Measurements from ENCODE around the gene GRID2.
"Not testable (repeated sequence)": the region's sequence is repeated elsewhere in the genome, so short reads cannot be mapped to it uniquely, and the experiment has no call there.

Gene GRID2

DNA sequence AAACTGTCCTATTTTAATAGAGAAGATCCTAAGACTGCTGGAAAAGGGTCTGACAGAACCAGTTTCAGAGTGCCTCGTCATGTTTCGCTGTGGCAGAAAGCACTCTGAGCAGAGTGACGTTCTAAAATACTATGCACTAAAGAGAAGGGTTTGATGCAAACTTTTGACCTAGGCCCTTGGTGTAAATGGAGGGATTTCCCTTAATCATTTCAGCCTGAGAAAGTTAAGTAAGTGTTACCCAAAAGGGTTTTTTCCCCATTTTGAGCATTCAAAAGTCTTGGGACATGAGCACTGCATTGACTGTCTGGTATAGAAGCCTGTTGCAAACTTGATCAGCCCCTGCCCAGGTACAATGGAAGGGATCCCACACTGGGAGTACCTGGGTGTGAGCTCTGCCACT, 1367.3 kb downstream of the GRID2 start:
- no peak for DNase-seq (ENCODE audit: low spot score)

DNA sequence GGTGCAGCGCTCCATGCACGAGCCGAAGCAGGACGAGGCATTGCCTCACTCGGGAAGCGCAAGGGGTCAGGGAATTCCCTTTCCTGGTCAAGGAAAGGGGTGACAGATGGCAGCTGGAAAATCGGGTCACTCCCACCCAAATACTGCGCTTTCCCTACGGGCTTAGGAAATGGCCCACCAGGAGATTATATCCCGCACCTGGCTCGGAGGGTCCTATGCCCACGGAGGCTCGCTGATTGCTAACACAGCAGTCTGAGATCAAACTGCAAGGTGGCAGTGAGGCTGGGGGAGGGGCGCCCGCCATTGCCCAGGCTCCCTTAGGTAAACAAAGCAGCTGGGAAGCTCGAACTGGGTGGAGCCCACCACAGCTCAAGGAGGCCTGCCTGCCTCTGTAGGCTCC, 1373.2 kb downstream of the GRID2 start:
- not testable (repeated sequence) for DNase-seq (ENCODE audit: low spot score)

DNA sequence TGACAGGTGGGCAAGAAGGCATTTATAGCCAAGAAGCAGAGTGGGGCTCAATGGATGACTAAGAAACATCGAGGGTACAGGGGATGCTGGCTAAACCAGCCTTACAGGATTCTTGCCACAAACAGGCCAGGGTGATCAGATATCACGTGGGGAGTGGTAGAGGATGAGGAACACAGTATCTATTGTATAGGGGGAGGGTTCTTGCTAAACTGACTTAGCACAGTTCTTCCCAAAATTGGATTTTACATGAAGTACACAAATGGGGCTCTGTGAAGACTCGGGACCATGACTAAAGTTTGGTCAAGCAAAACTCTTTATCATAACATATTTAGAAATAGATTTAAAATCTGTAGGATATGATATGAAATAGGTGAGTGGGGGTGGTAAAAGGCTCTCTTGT, 1380.8 kb downstream of the GRID2 start:
- no peak for DNase-seq (ENCODE audit: low spot score)

DNA sequence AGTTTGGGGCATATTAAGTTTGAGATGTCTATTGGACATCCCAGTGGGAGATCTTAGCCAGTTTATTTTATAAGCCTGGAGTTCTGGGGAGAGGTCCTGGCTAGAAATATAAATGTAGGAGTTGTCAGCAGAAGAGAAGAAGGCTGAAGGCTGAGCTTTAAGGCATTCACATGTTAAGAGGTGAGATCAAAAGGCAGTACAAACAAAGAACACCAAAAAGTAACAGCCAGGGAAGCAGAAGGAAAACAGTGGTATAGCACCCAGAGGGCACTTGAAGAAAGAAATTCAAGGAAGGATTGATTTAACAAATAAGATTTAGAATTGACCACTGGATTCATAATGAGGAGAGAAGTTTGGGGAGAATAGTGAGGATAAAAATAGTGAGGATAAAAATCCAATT, 1383.5 kb downstream of the GRID2 start:
- no peak for DNase-seq (ENCODE audit: low spot score)

DNA sequence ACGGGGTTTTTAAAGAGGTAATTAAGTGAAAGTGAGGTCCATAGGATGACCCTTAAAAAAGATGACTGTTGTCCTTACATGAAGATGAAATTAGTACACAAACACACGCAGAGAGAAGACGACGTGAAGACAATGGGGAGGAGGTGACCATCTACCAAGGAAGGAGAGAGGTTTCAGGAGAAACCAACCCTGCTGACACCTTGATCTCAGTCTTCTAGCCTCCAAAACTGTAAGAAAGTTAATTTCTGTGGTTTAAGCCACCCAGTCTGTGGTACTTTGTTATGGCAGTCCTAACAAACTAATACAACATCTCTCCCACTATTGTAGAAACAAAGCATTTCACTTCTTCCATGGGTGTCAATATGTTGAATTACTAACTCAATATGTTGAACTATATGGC, 1385.2 kb downstream of the GRID2 start:
- no peak for DNase-seq (ENCODE audit: low spot score)

DNA sequence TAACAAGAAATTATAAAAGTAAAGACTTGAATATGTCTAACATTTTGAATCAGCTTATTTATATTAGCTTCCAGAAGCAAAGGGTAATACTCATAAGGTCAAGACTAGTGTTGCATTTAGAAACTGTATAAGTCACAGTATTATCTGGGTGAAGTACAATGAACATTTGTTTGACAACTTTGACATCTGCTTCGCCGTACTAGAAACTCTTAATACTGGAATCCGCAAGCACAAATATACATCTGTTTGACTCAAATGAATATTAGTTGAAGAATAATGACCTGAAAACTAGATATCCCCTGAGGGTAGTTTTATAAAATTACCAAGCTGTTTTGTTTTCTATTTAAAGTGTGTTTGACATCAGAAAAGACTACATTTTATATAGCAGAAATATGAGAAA, 1389.4 kb downstream of the GRID2 start:
- DNase-seq (ENCODE audit: low spot score), result no peak

DNA sequence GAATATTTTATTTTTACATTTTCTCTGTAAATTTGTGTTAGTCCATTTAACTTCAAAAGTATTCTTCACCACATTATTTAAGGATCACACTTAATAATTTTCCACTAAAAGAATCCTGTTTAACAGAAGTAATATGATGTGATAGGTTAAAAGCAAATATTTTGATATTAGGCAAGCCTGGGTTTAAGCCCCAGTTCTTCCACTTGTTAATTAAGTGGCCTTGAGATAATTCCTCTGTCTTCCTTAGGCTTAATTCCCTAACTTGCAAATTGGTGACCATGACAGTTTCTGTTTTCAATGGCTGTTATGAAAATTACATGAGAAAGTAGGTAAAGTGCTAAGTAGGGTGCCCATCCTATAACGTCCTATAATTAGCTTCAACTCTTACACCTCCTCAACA, 1394.9 kb downstream of the GRID2 start:
- no peak for DNase-seq (ENCODE audit: low spot score)

DNA sequence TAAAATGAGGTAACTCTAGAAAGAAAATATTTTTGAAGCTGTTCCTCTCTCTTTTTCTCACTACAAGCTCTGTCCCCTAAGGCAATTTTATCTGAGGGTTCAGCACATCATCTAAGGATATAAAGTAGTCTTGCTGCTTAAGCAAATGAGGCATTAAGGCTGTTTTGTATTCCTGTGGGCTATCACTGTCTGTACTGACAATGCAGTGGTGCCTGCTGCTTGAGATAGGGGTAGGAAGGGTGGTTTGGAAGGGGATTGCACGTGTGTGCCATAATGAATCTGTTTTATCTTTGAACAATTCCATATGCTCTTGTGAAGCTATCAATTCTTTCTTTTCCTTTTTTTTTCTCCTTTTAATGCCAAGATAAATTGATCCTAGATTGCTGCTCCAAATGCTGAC, 1396.8 kb downstream of the GRID2 start:
- DNase-seq (ENCODE audit: low spot score), result no peak

DNA sequence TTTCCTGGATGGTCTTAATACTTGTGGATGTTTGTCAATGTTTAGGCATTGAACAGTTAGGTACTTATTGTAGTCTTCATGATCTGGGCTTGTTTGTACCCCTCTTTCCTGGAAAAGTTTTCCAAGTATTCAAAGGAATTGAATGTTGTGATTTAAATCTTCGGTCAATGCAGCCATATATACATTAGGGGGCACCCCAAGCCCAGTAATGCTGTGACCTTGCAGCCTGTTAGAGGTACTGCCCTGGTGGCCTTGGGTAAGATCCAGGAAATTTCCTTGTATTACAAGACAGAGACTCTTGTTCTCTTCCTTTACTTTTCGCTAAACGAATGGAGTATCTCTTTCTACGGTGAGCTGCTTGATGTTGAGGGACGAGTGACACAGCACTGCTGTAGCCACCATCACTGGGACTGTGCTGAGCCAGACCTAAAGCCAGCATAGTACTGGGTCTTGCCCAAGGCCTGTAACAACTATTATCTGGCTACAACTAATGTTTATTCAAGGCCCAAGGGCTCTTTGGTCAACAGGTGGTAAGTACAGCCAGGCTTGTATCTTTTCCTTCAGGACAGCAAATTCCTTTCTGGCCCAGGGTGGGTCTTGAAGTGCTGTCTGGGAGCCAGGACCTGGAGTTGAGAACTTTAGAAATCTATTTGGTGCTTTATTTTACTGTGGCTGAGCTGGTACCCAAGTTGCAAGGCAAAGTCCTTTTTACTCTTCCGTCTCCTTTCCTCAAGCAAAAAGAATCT, 1406.5 kb downstream of the GRID2 start:
- DNase-seq (ENCODE audit: low spot score), result no peak

DNA sequence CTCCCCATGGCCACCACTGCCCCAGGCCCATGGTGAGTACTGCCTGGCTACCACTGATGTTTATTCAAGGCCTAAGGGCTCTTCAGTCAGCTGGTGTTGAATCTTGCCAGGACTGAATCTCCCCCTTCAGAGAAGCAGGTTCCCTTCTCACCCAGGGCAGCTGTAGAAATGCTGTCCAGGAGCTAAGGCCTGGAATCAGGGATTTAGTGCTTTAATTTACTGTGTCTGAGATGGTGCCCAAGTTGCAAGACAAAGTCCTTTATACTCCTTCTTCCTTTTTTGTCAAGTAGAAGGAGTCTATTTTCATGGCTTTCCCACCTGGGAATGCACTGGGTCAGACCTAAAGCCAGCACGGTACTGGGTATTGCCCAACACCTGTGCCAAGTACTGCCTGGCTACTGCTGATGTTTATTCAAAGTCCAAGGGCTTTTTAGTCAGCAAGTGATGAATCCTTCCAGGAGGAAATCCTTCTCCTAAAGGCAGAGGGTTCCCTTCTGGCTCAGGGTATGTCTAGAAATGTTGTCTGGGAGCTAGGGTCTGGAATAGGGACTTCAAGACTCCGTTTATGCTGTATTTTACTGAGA, 1407.2 kb downstream of the GRID2 start:
- no peak for DNase-seq (ENCODE audit: low spot score)

DNA sequence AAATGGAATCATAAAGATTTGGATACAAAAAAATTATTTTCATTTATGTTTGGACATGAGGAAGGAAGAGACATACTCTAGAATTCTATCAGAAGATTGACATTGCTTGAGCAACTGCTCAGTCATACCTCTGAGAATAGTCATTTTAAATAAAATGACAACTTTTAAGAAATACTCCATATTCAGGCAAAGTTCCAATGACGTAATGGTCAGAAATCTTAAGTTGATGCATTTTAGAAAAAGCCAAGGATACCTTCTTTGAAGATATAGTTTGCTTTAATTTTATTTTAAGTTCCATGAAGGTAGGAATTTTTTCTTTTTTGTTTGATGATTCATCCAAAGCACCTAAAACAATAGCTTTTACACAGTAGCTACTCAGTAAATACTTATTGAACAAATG, 1414.5 kb downstream of the GRID2 start:
- DNase-seq (ENCODE audit: low spot score), result no peak

DNA sequence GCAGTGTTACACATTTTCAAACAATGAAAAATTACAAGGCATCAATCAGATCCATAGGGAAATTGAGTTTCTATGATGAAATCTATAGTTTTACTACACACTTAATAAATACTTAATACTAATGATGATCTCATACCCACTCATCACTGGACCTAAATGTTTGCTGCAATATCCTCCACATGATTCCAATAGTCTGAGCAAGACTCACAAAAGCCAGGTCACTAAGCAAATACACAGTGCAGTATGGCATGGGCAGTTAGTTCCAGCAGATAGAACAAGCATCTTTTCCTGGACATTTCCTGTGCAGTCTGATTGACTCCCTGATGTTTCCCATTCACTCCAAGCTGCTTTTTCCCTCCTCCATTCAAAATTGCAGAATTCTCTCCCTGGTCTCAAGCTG, 1415.8 kb downstream of the GRID2 start:
- DNase-seq (ENCODE audit: low spot score), result peak; percentile 12

DNA sequence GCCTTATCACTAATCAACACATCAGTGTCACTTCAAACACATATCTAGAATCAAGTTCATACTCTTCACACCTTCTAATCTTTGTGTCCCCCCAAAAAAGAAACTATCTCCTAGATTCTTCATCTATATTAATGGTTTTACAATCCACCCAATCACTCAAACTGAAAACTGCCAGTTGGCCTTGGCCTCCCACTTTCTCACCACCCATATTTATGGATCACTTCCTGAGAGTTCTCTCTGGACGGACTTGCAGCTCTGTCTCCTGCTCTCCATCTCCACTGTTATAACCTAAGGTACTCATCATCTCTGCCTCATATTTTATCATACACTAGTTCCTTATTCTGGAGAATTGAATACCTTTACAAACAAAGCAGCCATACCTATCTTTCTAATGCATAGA, 1418.7 kb downstream of the GRID2 start:
- DNase-seq (ENCODE audit: low spot score), result no peak

DNA sequence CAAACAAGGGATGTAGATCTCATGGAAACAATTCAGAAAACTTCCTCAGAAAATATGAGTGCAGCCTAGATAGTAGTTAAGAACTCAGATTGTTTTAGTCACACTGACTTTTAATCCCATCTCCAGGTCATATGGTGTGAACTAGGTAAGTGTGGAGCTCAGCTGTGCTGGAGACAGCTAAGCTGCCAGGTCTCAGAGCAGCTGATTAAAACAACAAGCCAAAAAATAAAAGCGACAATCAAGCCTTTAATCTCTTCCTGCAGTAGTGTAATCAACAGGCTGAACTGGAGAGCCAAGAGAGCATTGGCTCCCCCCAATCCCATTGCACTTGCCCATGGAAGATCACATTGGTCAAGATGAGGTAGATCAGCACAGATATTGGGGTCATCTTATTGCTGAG, 1426.5 kb downstream of the GRID2 start:
- no peak for DNase-seq (ENCODE audit: low spot score)

DNA sequence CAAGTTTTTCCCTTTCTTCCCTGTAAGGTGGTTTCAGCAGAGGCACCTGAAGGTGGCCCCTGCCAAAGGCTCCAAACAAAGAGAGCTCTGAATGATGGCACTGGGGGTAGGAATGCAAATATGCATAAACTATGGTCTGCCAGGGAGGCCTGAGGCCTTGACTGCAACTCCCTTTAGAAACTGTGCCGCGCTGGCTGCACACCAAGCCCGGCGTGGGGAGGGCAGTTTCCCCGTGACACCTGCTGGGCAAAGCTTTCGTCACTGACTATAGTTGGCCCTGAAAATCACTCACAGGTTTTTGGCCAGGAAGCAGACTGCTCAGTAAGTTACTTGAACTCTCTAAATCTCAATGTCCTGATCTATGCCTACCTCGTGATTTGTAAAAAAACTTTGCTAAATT, 1427.0 kb downstream of the GRID2 start:
- DNase-seq (ENCODE audit: low spot score), result no peak

DNA sequence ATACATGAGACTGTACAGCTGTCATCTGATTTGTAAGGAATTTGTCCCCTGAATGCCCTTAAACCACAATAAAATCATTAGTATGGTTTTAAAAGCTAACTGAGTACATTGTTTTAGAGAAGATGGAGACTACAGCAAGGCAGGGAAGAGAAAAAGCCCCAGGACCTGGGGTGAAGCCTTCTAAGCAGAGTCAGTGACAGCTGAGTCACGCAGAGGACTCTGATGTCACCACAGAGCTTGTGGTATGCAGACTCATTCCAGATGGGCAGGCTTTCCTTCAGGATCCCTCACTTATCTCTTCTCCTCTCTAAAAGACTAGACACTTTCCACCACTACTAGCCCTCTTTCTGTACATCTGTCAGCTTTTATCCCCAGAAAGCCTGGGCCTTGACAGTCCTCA, 1427.7 kb downstream of the GRID2 start:
- DNase-seq (ENCODE audit: low spot score), result no peak

DNA sequence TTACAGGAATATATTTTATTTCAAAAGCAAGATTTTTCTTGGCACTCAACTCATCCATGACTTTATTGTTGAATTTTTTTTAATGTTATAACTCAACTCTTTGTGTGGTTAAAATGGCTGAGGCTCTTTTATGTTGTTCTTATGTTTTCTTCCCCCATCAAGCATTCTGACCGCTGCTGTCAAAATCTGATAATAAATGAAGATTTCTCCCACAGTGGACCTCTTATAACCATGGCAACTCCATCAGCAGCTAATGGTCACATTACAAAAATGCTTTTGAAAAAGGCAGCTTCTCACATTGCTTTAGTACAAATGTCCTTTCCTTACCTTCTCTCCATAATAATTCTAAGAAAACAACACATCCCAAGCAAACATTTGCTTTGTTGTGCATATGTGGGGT, 1428.7 kb downstream of the GRID2 start:
- DNase-seq (ENCODE audit: low spot score), result no peak

DNA sequence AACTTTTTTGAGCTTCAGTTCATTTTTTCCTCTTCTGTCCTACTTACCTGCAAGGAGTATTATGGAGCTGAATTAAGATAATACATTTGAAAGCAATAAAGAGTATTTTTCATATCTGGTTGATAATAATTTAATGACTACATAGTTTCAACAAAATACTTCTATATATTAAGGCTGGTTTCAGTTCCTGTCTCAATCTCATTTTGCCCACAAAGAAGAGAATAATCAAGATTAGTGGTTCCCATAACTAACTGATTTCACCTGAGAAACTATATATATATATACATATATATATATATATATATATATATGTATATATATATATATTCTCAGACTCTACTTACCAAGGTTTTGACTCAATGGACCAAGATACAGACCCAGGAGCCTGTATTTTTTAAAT, 1437.1 kb downstream of the GRID2 start:
- no peak for DNase-seq (ENCODE audit: low spot score)

DNA sequence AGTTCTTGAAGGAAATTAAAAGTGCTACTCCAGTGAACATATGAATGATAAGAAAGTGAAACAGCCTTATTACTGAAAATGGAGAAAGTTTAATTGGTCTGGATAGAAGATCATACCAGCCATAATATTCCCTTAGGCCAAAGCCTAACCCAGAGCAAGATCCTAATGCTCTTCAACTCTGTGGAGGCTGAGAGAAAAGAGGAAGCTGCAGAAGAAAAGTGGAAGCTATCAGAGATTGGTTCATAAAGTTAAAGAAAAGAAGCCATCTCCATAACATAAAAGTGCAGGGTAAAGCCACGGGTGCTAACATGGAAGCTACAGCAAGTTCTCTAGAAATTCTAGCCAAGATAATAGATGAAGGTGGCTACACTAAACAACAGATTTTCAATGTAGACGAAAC, 1439.3 kb downstream of the GRID2 start:
- DNase-seq (ENCODE audit: low spot score), result no peak

DNA sequence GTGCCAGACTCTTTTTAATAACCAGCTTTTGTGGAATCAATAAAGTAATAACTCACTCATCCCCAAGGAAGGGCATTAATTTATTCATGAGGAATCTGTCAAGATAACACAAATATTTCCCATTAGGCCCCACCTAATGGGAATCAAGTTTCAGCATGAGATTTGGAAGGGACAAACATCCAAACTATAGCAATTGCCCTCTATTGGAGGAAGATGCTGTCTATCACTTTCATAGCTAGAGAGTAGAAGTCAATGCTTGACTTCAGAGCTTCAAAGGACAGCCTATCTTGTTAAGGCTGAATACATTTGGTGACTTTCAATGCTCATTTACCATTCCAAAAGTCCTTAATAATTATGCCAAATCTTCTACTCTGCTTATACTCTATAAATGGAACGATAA, 1439.9 kb downstream of the GRID2 start:
- no peak for DNase-seq (ENCODE audit: low spot score)

DNA sequence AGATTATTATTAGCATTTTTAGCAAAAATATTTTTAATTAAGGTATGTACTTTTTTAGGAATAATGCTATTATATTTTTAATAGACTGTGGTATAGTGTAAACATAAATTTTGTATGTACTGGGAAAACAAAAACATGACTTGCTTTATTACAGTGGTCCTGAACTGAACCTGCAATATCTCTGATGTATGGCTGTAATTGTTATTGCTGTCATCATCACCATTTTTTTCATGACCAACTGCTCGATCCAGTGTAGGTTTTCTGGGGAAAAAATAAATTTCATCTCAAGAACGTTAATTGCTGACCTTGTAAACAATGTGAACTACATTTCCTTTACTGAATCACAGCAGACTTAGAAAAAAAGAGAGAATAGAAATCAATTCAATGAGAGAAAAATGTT, 1441.2 kb downstream of the GRID2 start:
- no peak for DNase-seq (ENCODE audit: low spot score)

DNA sequence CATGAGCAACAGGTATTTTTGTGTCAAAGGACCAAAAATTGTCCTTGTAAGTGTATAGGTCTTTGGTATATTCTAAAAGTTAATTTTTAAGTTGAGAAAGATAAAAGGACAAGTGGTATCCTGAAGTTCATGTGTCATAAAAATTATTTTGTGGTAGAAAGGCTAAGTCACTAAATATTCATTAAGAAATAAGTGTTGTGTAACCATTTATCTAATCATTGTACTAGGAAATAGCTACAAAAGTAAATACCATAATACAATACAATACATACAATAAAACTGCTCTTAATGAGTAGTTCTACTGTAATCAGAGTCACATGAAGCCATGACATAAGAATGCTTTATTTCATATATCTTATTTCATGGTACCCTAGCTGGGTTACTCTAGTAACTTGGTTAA, 1442.3 kb downstream of the GRID2 start:
- DNase-seq (ENCODE audit: low spot score), result no peak

DNA sequence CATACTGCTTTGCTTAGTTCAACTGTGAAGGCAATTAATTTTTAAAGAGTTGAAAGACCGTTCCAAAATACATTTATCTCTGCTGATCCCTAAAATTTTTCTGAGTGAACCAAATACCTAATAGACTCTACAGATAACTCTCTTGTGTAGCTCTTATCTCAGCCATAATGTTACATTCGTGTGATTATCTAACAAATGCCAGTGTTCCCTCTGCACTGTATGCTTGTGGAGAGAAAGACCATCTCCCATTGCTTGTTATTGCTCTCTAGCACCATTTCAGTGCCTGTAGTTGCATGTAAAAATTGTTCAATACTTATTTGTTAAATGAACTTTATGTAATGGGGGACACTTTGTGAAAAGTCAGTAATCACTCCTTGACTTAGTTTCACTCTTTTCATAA, 1443.5 kb downstream of the GRID2 start:
- DNase-seq (ENCODE audit: low spot score), result no peak
